22Rv1 (cell line): ENCODE data around the gene ASGR2.

Source experiments
- CTCF ChIP-seq: fragments of 450-650 bp; IDR thresholded peaks from 2 replicates; pipeline ENCODE4 v1.5.1; 2017; ENCODE audit warnings: mild to moderate bottlenecking
- ZFX ChIP-seq: fragments of 450-650 bp; IDR thresholded peaks from 2 replicates; pipeline ENCODE4 v1.6.1; 2017; ENCODE audit warnings: antibody characterized with exemption, borderline replicate concordance

GRCh38 chr17:7107012-7107754, 7.4 kb downstream of the ASGR2 start:
- TF ChIP-seq CTCF, result no peak
- TF ChIP-seq ZFX, result no peak
